ENCODE measurements around the gene ADK. TPM values are rescaled to one million over a fixed set of nuclear protein-coding genes. Genes with fewer than 3 reads are reported as not detected.

Gene ADK
- polyA plus RNA-seq, 1 experiment = 19.4 TPM

- ChIA-PET POLR2A (no interaction called here), CTCF (no interaction called here)
- TF ChIP-seq CTCF (IDR thresholded peaks at IDR 0.05; ENCODE audit: insufficient read depth, low read depth, low read length) = no peak
- H3K4me3 ChIP-seq (ENCODE audit: low read depth, low read length) = no peak overlapping the region
- no peaks in the 10 kb centered on the region for H3K27me3 ChIP-seq (ENCODE audit: control insufficient read depth, insufficient read depth, low read length)
- DNase-seq (ENCODE audit: low read depth) = no peak
- no peaks in the 10 kb centered on the region for H3K36me3 ChIP-seq (ENCODE audit: control insufficient read depth, insufficient read depth, low read length)
Observed at GRCh38 chr10:74391786-74392185, 240.8 kb downstream of the ADK start.

GRCh38 chr10:74394416-74394969 lies 243.5 kb downstream of the ADK start:
- no peak for DNase-seq (ENCODE audit: low read depth)

GRCh38 chr10:74400186-74400585 lies 249.2 kb downstream of the ADK start:
- TF ChIP-seq CTCF (IDR thresholded peaks at IDR 0.05; ENCODE audit: insufficient read depth, low read depth, low read length) = no peak
- H3K27me3 ChIP-seq (ENCODE audit: control insufficient read depth, insufficient read depth, low read length) = no peaks in the 10 kb centered on the region
- DNase-seq (ENCODE audit: low read depth) = no peak
- ChIA-PET CTCF (no interaction called here), POLR2A (no interaction called here)
- no peak overlapping the region for H3K4me3 ChIP-seq (ENCODE audit: low read depth, low read length)
- H3K36me3 ChIP-seq (ENCODE audit: control insufficient read depth, insufficient read depth, low read length) = no peaks in the 10 kb centered on the region

More at GRCh38 chr10:74394416-74394969, 243.5 kb downstream of the ADK start:
- TF ChIP-seq CTCF (IDR thresholded peaks at IDR 0.05; ENCODE audit: insufficient read depth, low read depth, low read length) = no peak
- ChIA-PET POLR2A (no interaction called here), CTCF (no interaction called here)
- H3K4me3 ChIP-seq (ENCODE audit: low read depth, low read length) = no peak overlapping the region
- no peaks in the 10 kb centered on the region for H3K36me3 ChIP-seq (ENCODE audit: control insufficient read depth, insufficient read depth, low read length)
- H3K27me3 ChIP-seq (ENCODE audit: control insufficient read depth, insufficient read depth, low read length) = no peaks in the 10 kb centered on the region

- TF ChIP-seq CTCF (IDR thresholded peaks at IDR 0.05; ENCODE audit: insufficient read depth, low read depth, low read length) = no peak
- Histone ChIP-seq H3K36me3 (ENCODE audit: control insufficient read depth, insufficient read depth, low read length) (no peaks in the 10 kb centered on the region), H3K27me3 (ENCODE audit: control insufficient read depth, insufficient read depth, low read length) (no peaks in the 10 kb centered on the region), H3K4me3 (ENCODE audit: low read depth, low read length) (no peak overlapping the region)
- no peak for DNase-seq (ENCODE audit: low read depth)
- POLR2A ChIA-PET = no interaction called here
- CTCF ChIA-PET = no interaction called here
Observed at GRCh38 chr10:74406006-74406405, 255.0 kb downstream of the ADK start.

- no peak for DNase-seq (ENCODE audit: low read depth)
- H3K27me3 ChIP-seq (ENCODE audit: control insufficient read depth, insufficient read depth, low read length) = no peaks in the 10 kb centered on the region
- TF ChIP-seq CTCF (IDR thresholded peaks at IDR 0.05; ENCODE audit: insufficient read depth, low read depth, low read length) = no peak
- no peaks in the 10 kb centered on the region for H3K36me3 ChIP-seq (ENCODE audit: control insufficient read depth, insufficient read depth, low read length)
- POLR2A ChIA-PET = no interaction called here
- CTCF ChIA-PET = no interaction called here
- H3K4me3 ChIP-seq (ENCODE audit: low read depth, low read length) = no peak overlapping the region
Observed at GRCh38 chr10:74415146-74415839, 264.3 kb downstream of the ADK start.

Data from BJ (cell line).